Measurements from ENCODE around the gene FN1. TPM values are rescaled to one million over a fixed set of nuclear protein-coding genes. Genes with fewer than 3 reads are reported as not detected.

FN1 gene
- total and polyA plus RNA-seq, 2 of the 8 experiments (the other 6 are each of a cell fraction or from before 2014, with no cell fraction given): 42.9 to 109 TPM

DNA sequence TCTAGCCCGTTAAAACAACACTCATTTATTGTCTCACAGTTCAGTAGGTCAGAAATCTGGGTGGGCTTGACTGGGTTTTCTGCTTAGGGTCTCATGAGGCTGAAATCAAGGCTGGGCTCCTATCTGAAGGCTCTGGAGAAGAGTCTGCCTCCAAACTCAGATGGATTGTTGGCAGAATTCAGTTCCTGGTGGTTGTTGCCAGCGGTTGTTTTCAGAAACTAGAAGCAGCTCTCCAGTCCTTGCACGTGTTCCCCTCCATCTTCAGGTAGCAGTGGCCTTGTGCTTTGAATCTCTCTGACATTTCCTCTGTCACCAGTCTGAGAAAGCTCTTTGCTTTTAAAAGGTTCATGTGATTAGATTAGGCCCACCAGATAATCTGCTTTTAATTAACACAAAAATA is 20.1 kb upstream of the FN1 start (continued):
- no peak for TF ChIP-seq CHD7 (IDR thresholded peaks at IDR 0.05; ENCODE audit: insufficient replicate concordance, low read length)
- no peak for TF ChIP-seq CBX5 (IDR thresholded peaks at IDR 0.05; ENCODE audit: low read depth, low read length)
- TF ChIP-seq SP4 (IDR thresholded peaks at IDR 0.05; ENCODE audit: low read length): no peak
- no peak for TF ChIP-seq EP300 (IDR thresholded peaks at IDR 0.05; ENCODE audit: borderline replicate concordance in 1 of 2, low read depth in 2 of 2, low read length in 2 of 2)
- no peak for TF ChIP-seq ASH2L (IDR thresholded peaks at IDR 0.05; ENCODE audit: low read length)
- no peak for TF ChIP-seq ZNF274 (IDR thresholded peaks at IDR 0.05; ENCODE audit: borderline replicate concordance, extremely low read depth, low read length)
- no peak for TF ChIP-seq CBX8 (IDR thresholded peaks at IDR 0.05; ENCODE audit: borderline replicate concordance, low read depth, low read length)
- no peak for TF ChIP-seq NRF1 (IDR thresholded peaks at IDR 0.05; ENCODE audit: low read depth, low read length)
- TF ChIP-seq BCL11A (IDR thresholded peaks at IDR 0.05; ENCODE audit: low read depth in 2 of 2, low read length in 2 of 2): no peak
- no peak for TF ChIP-seq GTF2F1 (IDR thresholded peaks at IDR 0.05; ENCODE audit: borderline replicate concordance, low read depth, low read length)
- TF ChIP-seq EZH2 (IDR thresholded peaks at IDR 0.05; ENCODE audit: low read depth, low read length, severe bottlenecking): no peak
- no peak for TF ChIP-seq TEAD4 (IDR thresholded peaks at IDR 0.05; ENCODE audit: low read depth, low read length)
- TF ChIP-seq POLR2A (IDR thresholded peaks at IDR 0.05; ENCODE audit: control extremely low read depth in 1 of 2, low read depth in 2 of 2, low read length in 2 of 2): no peak
